ENCODE data around the gene TOPAZ1. TPM values are rescaled to one million over a fixed set of nuclear protein-coding genes. Genes with fewer than 3 reads are reported as not detected.

The TOPAZ1 gene
- not detected in 2 replicates for total RNA-seq (2021; fragmentation: NEBNext Ultra II Directional; extraction: Animal tissue kit (Norgen Biotek cat#: 25700))
- polyA plus RNA-seq (2011; rRNA removed), result not detected in 2 replicates
- not detected for polyA plus RNA-seq (2011; cell fraction: cytosol; rRNA removed)
- polyA plus RNA-seq (2011; cell fraction: nucleus; rRNA removed), result not detected
- not detected in 4 replicates for polyA plus RNA-seq (2012, experiment 1 of 2)
- polyA plus RNA-seq (2012, experiment 2 of 2), result not detected
- polyA plus RNA-seq (2013, experiment 1 of 2), result not detected
- not detected for polyA plus RNA-seq (2013, experiment 2 of 2)
- polyA minus RNA-seq (2011; rRNA and poly(A)+ RNA removed), result not detected in 2 replicates
- not detected for polyA minus RNA-seq (2011; cell fraction: cytosol; rRNA and poly(A)+ RNA removed)
- not detected for polyA minus RNA-seq (2011; cell fraction: nucleus; rRNA and poly(A)+ RNA removed)
- long read RNA-seq, experiment 1, result 0 reads
- long read RNA-seq, experiment 2, result 0 reads

- no peak within 1 kb of the TSS for H2AFZ ChIP-seq (ENCODE audit: low read length)
- no peak for TF ChIP-seq RFX5 (IDR thresholded peaks at IDR 0.05; ENCODE audit: borderline replicate concordance, low read depth, low read length)
- no peak for TF ChIP-seq CTBP2 (IDR thresholded peaks at IDR 0.05; ENCODE audit: borderline replicate concordance, insufficient read depth, insufficient read length, low read length)
- TF ChIP-seq EZH2 (IDR thresholded peaks at IDR 0.05; ENCODE audit: low read depth, low read length, severe bottlenecking), result no peak
- no peak for TF ChIP-seq FOSL1 (IDR thresholded peaks at IDR 0.05; ENCODE audit: insufficient read depth, low read depth, low read length)
- TF ChIP-seq PHF8 (conservative IDR thresholded peaks at IDR 0.05; ENCODE audit: low read depth, low read length), result no peak
- TF ChIP-seq HDAC2 (IDR thresholded peaks at IDR 0.05; ENCODE audit: borderline replicate concordance in 1 of 2, low read depth in 2 of 2, low read length in 2 of 2), result no peak
- no peak for TF ChIP-seq TCF12 (IDR thresholded peaks at IDR 0.05; ENCODE audit: low read depth, low read length)
- TF ChIP-seq GTF2F1 (IDR thresholded peaks at IDR 0.05; ENCODE audit: borderline replicate concordance, low read depth, low read length), result no peak
- no peak for TF ChIP-seq SP1 (IDR thresholded peaks at IDR 0.05; ENCODE audit: low read depth, low read length)
- TF ChIP-seq USF2 (IDR thresholded peaks at IDR 0.05; ENCODE audit: low read length), result no peak
- no peak for TF ChIP-seq TAF1 (IDR thresholded peaks at IDR 0.05; ENCODE audit: low read depth, low read length)
Measured at GRCh38 chr3:44241706-44242105, at the start of gene TOPAZ1. Gene TOPAZ1 (plus strand): TSS chr3:44241886. CDS start chr3:44242054, 168 bp downstream.

More at GRCh38 chr3:44241706-44242105, at the start of gene TOPAZ1:
- Histone ChIP-seq H3K18ac (ENCODE audit: extremely low read depth, low read length) (no peak within 1 kb of the TSS), H3K56ac (replicated peaks; ENCODE audit: insufficient read length, low read depth, low read length) (no peak within 1 kb of the TSS), H3K9me3 (ENCODE audit: insufficient read depth in 2 of 2, low read depth in 1 of 2, low read length in 1 of 2) (no peaks in the 10 kb centered on the region; a peak in 1 of 4 replicates), H3K4me3 (ENCODE audit: extremely low read depth in 1 of 4, insufficient read depth in 2 of 4, low read depth in 3 of 4, low read length in 4 of 4) (no peak within 1 kb of the TSS), H3K4me2 (ENCODE audit: insufficient read depth in 1 of 2, low read depth in 2 of 2, low read length in 2 of 2) (no peak within 1 kb of the TSS), H2BK120ac (replicated peaks; ENCODE audit: low read depth, low read length) (no peak within 1 kb of the TSS), H2BK20ac (ENCODE audit: low read length) (no peak within 1 kb of the TSS), H3K36me3 (ENCODE audit: control insufficient read depth in 2 of 4, insufficient read depth in 4 of 4, low read length in 3 of 4) (no peaks in the 10 kb centered on the region), H3K27ac (ENCODE audit: low read depth, low read length) (no peak within 1 kb of the TSS), H2BK12ac (ENCODE audit: low read depth, low read length) (no peak within 1 kb of the TSS), H2BK5ac (ENCODE audit: low read depth, low read length) (no peak within 1 kb of the TSS), H2AK5ac (ENCODE audit: low read depth, low read length) (no peak within 1 kb of the TSS), H4K5ac (ENCODE audit: insufficient read length, low read depth, low read length) (no peak within 1 kb of the TSS), H3K27me3 (replicated peaks in 1 of 4; ENCODE audit: control insufficient read depth in 3 of 4, extremely low read depth in 1 of 4, insufficient read depth in 3 of 4, low read length in 3 of 4) (no peaks in the 10 kb centered on the region), H3K4me1 (replicated peaks in 1 of 4; ENCODE audit: control insufficient read depth in 3 of 4, insufficient read depth in 4 of 4, low read length in 3 of 4) (no peaks in the 10 kb centered on the region; a peak in 1 of 7 replicates), H4K8ac (ENCODE audit: extremely low read depth, insufficient read depth, low read length) (no peak within 1 kb of the TSS), H3K4ac (replicated peaks; ENCODE audit: insufficient read length, low read depth, low read length) (no peak within 1 kb of the TSS), H3K23me2 (ENCODE audit: low read depth, low read length) (no peaks in the 10 kb centered on the region; the same call in 1 of the 2 replicates), H3K14ac (ENCODE audit: insufficient read length) (no peak within 1 kb of the TSS), H4K20me1 (replicated peaks in 1 of 2; ENCODE audit: control insufficient read depth in 1 of 2, insufficient read depth in 2 of 2, low read length in 2 of 2) (no peaks in the 10 kb centered on the region), H3K79me1 (ENCODE audit: low read depth, low read length) (no peaks in the 10 kb centered on the region), H3K79me2 (ENCODE audit: control insufficient read depth in 1 of 2, insufficient read depth in 2 of 2, low read length in 2 of 2) (no peaks in the 10 kb centered on the region), H3K23ac (ENCODE audit: insufficient read length) (no peak within 1 kb of the TSS), H3K9ac (replicated peaks in 1 of 4; ENCODE audit: extremely low read depth in 1 of 4, low read depth in 3 of 4, low read length in 3 of 4) (no peak within 1 kb of the TSS), H2BK15ac (ENCODE audit: low read length) (no peak within 1 kb of the TSS), H4K91ac (replicated peaks; ENCODE audit: insufficient read length, low read length) (no peak within 1 kb of the TSS)
- CTCF ChIA-PET (ENCODE audit: partially characterized antibody), result interaction anchor here (0.9 to 1.0 kb wide), 2 partner anchors 10 to 58 kb away, joined by 3 read pairs; no protein-coding TSS in a partner anchor
- POLR2A ChIA-PET (ENCODE audit: partially characterized antibody), result no interaction called here
- FAIRE-seq (no peak), DNase-seq (ENCODE audit: low read depth in 1 of 2, low spot score in 2 of 2) (no peak)
- 93% methylated on average over 28 of the region's 35 CpGs; no CpG with 5 or more reads in 1 of the 2 experiments for WGBS, 2 experiments (ENCODE audit: extremely low coverage in 1 of 2, insufficient coverage in 1 of 2, insufficient read length in 1 of 2, insufficient replicate concordance in 2 of 2, low coverage in 1 of 2, low lambda C conversion rate in 2 of 2, missing lambda C conversion rate in 1 of 2)

All from H1 (cell line).